Stimulated activated CD4-positive, alpha-beta T cell treated with anti-CD3 and anti-CD28 coated beads, Interleukin-15, amount 100 ng/mL, for 48 hours (primary cell): ENCODE results near the gene NEK4.
"Not testable (repeated sequence)": the region's sequence is repeated elsewhere in the genome, so short reads cannot be mapped to it uniquely, and the experiment has no call there.

Experiments used
- DNase-seq, 2 donors: peaks; one replicate each; pipeline ENCODE4 v3.0.0-alpha.2; 2020; ENCODE audit warnings: low read depth in 2 of 2

NEK4 gene

GRCh38 chr3:52731590-52731989, 39.1 kb downstream of the NEK4 start:
- DNase-seq, result no peak

GRCh38 chr3:52730681-52731080, 40.1 kb downstream of the NEK4 start:
- no peak for DNase-seq

DNA sequence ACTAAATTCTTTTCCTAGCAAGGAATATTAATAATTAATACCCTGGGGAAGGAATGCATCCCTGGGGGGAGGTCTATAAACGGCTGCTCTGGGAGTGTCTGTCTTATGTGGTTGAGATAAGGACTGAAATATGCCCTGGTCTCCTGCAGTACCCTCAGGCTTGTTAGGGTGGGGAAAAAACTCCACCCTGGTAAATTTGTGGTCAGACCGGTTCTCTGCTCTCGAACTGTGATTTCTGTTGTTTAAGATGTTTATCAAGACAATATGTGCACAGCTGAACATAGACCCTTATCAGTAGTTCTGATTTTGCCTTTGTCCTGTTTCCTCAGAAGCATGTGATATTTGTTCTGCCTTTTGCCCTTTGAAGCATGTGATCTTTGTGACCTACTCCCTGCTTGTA, 42.0 kb downstream of the NEK4 start:
- not testable (repeated sequence) for DNase-seq

DNA sequence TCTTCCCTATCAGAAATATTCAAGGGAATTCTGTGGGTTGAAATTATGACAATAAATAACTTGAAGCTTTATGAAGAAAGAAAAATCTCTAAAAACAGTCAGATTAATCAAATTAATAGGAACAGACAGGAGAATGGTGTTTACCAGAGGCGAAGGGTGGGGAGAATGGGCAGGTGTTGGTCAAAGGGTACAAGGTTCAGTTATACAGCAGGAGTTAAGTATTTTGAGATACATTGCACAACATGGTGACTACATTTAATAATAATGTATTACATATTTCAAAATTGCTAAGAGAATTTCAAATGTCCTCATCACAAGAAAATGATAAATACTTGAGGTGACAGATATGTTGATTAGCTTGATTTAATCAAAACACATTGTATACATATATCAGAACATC, 46.2 kb downstream of the NEK4 start:
- DNase-seq, result no peak

DNA sequence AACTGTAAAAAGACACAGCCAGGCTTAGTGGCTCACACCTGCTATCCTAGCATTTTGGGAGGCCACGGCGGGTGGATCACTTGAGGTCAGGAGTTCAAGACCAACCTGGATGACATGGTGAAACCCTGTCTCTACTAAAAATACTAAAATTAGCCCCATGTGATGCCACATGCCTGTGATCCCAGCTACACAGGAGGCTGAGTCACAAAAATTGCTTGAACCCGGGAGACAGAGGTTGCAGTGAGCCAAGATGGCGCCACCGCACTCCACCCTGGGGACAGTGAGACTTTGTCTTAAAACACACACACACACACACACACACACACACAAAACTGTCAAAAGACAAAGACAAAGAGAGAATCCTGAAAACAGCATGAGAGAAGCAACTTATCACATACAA, 46.8 kb downstream of the NEK4 start:
- DNase-seq, result no peak

DNA sequence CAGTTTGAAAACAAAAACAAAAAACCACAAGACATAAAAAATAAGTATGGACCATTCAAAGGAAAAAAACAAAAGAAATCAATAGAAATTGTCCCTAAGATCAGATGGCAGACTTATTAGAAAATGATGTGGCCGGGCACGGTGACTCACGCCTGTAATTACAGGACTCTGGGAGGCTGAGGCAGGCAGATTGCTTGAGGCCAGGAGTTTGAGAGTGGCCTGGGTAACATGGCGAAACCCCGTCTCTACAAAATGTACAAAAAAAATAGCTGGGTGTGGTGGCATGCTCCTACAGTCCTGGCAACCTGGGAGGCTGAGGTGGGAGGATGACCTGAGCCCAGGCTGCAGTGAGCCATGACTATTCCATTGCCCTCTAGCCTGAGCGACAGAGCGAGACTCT, 48.2 kb downstream of the NEK4 start:
- no peak for DNase-seq

DNA sequence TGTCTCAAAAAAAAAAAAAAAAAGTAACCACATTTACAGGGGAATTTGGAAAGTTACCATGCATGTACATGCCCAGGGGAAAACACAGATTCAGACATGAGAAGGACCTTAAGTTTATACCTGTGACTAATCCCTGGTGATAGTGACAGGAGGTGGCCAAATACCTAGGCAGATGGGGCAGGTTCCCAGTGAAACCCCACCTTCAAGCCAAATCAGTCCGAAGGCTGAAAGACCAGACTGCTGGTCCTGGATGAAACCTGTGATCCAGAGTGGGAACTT, 49.1 kb downstream of the NEK4 start:
- no peak for DNase-seq

GRCh38 chr3:52721002-52721729, 49.6 kb downstream of the NEK4 start:
- no peak for DNase-seq

DNA sequence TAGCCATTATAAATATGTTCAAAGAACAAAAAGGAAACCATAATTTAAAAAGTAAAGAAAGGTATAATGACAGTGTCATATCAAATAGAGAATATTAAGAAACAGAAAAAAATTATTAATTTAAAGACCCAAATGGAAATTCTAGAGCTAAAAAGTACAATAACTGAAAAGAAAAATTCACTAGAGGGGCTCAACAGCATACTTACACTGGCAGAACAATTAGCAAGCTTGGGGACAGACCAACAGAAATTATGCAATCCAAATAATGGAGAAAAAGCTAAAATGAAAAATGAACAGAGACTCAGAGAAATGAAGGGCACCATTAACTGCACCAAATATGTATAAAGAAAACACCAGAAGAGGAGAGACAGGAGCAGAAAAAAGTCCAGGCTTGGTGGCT, 51.1 kb downstream of the NEK4 start:
- DNase-seq, result no peak

GRCh38 chr3:52715714-52716305, 54.9 kb downstream of the NEK4 start:
- no peak for DNase-seq

DNA sequence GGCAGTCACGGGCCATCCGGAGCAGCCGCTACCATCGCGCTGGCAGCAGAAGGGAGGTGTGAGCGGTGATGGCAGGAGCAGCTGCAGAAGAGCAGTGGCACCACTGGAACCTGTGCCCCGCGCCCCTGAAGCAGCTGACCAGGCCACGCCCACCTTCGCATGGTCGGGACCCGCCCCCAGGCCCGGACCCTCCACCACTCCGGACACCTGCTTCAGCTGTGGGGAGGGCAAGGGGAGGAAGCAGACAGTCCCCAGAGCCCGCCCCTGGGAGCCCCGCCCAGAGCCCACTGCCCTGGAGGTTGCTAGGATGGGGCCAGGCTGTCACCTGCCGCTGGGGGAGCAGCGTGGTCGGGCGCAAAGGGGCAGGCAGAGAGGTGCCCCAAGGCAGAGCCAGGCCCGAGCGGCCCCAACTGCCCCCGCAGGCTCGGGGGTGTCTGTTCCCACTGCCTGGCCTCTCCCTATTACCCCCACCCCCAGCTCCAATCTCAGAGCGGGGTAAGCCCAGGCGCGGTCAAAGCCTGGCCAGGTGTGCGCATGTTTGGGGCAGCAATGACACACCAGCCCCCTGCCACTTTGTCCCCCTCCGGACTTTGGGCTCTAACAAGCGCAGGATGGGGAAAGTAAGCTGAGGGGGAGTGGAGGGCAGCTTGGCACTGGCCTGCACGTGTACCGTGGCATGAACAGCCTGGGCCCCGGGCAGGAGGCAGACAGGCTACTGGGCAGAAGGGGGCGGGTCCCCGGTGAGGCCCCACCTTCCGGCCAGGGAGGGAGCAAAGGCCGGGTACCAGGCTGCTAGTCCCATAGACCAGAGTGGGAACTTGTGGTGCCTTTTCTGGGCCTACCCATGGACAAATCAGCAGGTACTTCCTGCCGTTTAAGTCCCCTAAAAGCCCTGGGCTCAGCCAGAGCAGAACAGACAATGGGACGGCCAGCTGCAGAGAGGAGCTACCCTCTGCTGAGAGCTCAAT, 56.1 kb downstream of the NEK4 start:
- DNase-seq, result no peak

DNA sequence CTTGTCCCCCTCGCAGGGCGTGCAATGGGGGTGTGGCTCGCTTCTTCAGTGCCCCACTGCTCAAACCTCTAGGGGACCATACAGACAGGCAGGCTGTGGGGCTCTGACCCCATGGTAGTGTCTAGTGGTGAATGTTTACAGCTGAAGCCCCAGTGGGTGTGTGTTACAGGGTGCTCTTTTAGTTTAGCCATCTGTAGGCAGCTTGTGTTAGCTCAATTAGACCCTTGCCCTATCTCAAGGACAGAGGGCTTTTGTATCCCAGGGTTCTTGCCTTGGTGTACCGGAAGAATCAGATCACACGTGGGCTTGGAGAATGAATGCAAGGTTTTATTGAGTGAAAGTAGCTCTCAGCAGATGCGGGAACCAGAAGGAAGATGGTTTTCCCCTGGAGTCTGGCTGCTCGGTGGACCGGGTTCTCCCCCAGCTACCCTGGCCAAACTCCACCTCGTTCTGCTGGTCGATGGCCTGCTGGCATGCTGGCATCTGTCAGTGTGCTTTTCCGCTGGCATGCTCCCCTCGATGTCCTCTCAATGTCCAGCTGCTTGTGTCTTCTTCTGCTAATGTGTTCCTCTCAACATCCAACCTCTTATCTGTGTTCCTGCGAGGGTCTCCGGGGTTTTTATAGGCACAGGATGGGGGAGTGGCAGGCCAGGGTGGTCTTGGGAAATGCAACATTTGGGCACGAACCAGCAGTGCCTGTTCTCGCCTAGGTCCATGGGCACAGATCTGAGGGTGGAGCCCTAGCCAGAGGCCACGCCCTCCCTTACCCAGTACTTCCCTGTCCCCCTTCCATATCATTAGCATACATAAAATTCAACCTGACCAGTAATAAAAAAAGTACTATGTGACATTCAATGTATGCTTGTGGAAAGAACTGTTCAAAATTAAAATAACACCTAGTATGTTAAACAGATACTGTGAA, 58.2 kb downstream of the NEK4 start:
- no peak for DNase-seq

- DNase-seq, result no peak
These were observed 60.2 kb downstream of the NEK4 start for GRCh38 chr3:52710512-52710911.

- no peak for DNase-seq
These were observed 63.2 kb downstream of the NEK4 start for GRCh38 chr3:52707585-52707984.

GRCh38 chr3:52705688-52706686, 64.8 kb downstream of the NEK4 start, which contains the start of the genes GLT8D1 and SPCS1:
Gene GLT8D1 (minus strand): TSS chr3:52705791. CDS start chr3:52700460, 5,331 bp downstream.
Gene SPCS1 (plus strand): TSS chr3:52706106. CDS start chr3:52706247, 141 bp downstream.
- DNase-seq, result peak; percentile 74 to 81

GRCh38 chr3:52705438-52705687, 65.4 kb downstream of the NEK4 start:
- no peak for DNase-seq

- no peak for DNase-seq
These were observed 65.9 kb downstream of the NEK4 start for GRCh38 chr3:52704611-52705437.

GRCh38 chr3:52703341-52703740, 67.4 kb downstream of the NEK4 start:
- DNase-seq, result no peak

GRCh38 chr3:52697632-52697965, 73.1 kb downstream of the NEK4 start:
- no peak for DNase-seq
